ENCODE results near the gene SLC25A51.
"Not testable (repeated sequence)": the region's sequence is repeated elsewhere in the genome, so short reads cannot be mapped to it uniquely, and the experiment has no call there.

The SLC25A51 gene

DNA sequence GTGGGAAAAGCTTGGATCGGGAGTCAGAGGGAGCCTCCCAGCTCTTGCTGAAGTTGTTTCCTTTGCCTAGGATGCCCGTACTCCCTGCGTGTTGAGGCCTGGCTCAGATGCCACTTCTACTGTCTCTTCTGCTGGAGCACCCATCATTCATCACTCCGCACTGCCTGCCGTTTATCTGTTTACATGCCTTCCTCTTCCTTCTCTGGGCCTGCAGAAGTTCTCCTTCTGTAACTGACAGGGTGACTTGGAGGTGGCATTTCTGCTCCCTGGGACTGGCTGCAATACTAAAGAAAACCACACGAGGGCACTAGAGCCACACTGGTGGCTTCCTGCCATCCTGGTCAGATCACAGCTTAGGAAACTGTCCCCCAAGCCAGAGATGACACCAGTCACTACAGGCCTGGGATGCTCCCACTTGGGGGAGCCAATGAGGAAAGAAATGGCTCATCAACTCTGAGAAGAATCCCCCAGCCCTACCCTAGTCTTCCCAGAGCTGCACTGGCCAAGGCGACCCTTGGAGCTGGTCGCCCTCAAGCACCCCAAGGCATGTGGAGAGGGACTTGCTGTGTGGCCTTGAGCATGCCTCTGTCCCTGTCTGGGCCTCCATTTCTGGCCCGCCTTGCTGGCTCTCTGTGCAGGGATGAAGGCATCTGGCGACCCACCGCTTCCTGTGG is 9.7 kb upstream of the SLC25A51 start:
- H3K4me1 ChIP-seq (ENCODE audit: control insufficient read depth, insufficient read depth, low read length, poor library complexity, severe bottlenecking): no peaks in the 10 kb centered on the region
- H3K27me3 ChIP-seq (replicated peaks; ENCODE audit: control insufficient read depth, insufficient read depth, low read length, poor library complexity, severe bottlenecking): no peaks in the 10 kb centered on the region
- H3K36me3 ChIP-seq (ENCODE audit: control insufficient read depth, insufficient read depth, low read length): no peaks in the 10 kb centered on the region
- no peak overlapping the region for H3K4me3 ChIP-seq (ENCODE audit: insufficient read depth, low read depth, low read length, poor library complexity, severe bottlenecking)
- H3K9me3 ChIP-seq (ENCODE audit: control insufficient read depth, low read length): no peaks in the 10 kb centered on the region
- peak; percentile 49 to 62 (median 50) for DNase-seq
- H3K27ac ChIP-seq (ENCODE audit: insufficient read depth, low read length, poor library complexity, severe bottlenecking): no peak overlapping the region

- H3K27me3 ChIP-seq (replicated peaks; ENCODE audit: control insufficient read depth, insufficient read depth, low read length, poor library complexity, severe bottlenecking): no peaks in the 10 kb centered on the region
- no peak for DNase-seq
- H3K4me3 ChIP-seq (ENCODE audit: insufficient read depth, low read depth, low read length, poor library complexity, severe bottlenecking): no peak overlapping the region
- no peak overlapping the region for H3K27ac ChIP-seq (ENCODE audit: insufficient read depth, low read length, poor library complexity, severe bottlenecking)
- H3K36me3 ChIP-seq (ENCODE audit: control insufficient read depth, insufficient read depth, low read length): no peaks in the 10 kb centered on the region
- H3K9me3 ChIP-seq (ENCODE audit: control insufficient read depth, low read length): no peaks in the 10 kb centered on the region
- H3K4me1 ChIP-seq (ENCODE audit: control insufficient read depth, insufficient read depth, low read length, poor library complexity, severe bottlenecking): no peaks in the 10 kb centered on the region
Measured at GRCh38 chr9:37911271-37911681, 7.3 kb upstream of the SLC25A51 start.

DNA sequence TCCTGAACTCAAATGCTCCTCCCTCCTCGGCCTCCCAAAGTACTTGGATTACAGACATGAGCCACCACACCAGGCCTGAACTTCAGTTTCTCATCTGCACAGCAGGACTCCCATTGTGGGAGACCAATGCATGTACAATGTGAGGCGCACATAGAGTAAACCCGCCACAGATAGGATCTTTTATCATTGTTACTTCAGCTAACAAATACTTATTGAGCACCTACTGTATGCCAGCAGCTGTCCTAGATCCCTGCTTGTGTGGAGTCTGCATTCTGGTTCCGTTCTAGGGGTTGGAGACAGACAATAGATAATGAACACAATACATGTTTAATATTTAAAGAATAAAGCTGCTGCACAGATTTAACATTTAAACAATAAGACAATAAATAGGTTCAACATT is 6.3 kb upstream of the SLC25A51 start:
- no peaks in the 10 kb centered on the region for H3K4me1 ChIP-seq (ENCODE audit: control insufficient read depth, insufficient read depth, low read length, poor library complexity, severe bottlenecking)
- H3K27ac ChIP-seq (ENCODE audit: insufficient read depth, low read length, poor library complexity, severe bottlenecking): no peak overlapping the region
- no peaks in the 10 kb centered on the region for H3K36me3 ChIP-seq (ENCODE audit: control insufficient read depth, insufficient read depth, low read length)
- no peaks in the 10 kb centered on the region for H3K27me3 ChIP-seq (replicated peaks; ENCODE audit: control insufficient read depth, insufficient read depth, low read length, poor library complexity, severe bottlenecking)
- H3K9me3 ChIP-seq (ENCODE audit: control insufficient read depth, low read length): no peaks in the 10 kb centered on the region
- no peak for DNase-seq
- no peak overlapping the region for H3K4me3 ChIP-seq (ENCODE audit: insufficient read depth, low read depth, low read length, poor library complexity, severe bottlenecking)

DNA sequence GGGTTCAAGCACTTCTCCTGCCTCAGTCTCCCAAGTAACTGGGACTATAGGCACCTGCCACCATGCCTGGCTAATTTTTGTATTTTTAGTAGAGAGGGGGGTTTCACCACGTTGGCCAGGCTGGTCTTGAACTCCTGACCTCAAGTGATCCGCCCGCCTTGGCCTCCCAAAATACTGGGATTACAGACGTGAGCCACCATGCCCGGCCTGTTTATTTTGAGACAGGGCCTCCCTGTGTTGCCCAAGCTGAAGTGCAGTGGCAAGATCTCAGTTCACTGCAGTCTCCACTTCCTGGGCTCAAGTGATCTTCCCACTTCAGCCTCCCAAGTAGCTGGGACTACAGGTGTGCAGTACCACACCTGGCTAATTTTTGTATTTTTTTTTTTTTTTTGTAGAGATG is 5.9 kb upstream of the SLC25A51 start:
- not testable (repeated sequence) for H3K4me1 ChIP-seq (ENCODE audit: control insufficient read depth, insufficient read depth, low read length, poor library complexity, severe bottlenecking); H3K36me3 ChIP-seq (ENCODE audit: control insufficient read depth, insufficient read depth, low read length); DNase-seq; H3K4me3 ChIP-seq (ENCODE audit: insufficient read depth, low read depth, low read length, poor library complexity, severe bottlenecking); H3K9me3 ChIP-seq (ENCODE audit: control insufficient read depth, low read length); H3K27me3 ChIP-seq (replicated peaks; ENCODE audit: control insufficient read depth, insufficient read depth, low read length, poor library complexity, severe bottlenecking); H3K27ac ChIP-seq (ENCODE audit: insufficient read depth, low read length, poor library complexity, severe bottlenecking)

GRCh38 chr9:37909326-37909725 is 5.4 kb upstream of the SLC25A51 start:
- Histone ChIP-seq H3K36me3 (ENCODE audit: control insufficient read depth, insufficient read depth, low read length) (no peaks in the 10 kb centered on the region), H3K27ac (ENCODE audit: insufficient read depth, low read length, poor library complexity, severe bottlenecking) (no peak overlapping the region)
- no peak for DNase-seq

GRCh38 chr9:37908698-37909186 is 4.8 kb upstream of the SLC25A51 start:
- H3K4me1 ChIP-seq (ENCODE audit: control insufficient read depth, insufficient read depth, low read length, poor library complexity, severe bottlenecking): peaks cover 9% of the 10 kb centered on the region
- DNase-seq: no peak
- H3K4me3 ChIP-seq (ENCODE audit: insufficient read depth, low read depth, low read length, poor library complexity, severe bottlenecking): no peak overlapping the region
- no peaks in the 10 kb centered on the region for H3K9me3 ChIP-seq (ENCODE audit: control insufficient read depth, low read length)
- no peak overlapping the region for H3K27ac ChIP-seq (ENCODE audit: insufficient read depth, low read length, poor library complexity, severe bottlenecking)
- no peaks in the 10 kb centered on the region for H3K36me3 ChIP-seq (ENCODE audit: control insufficient read depth, insufficient read depth, low read length)
- H3K27me3 ChIP-seq (replicated peaks; ENCODE audit: control insufficient read depth, insufficient read depth, low read length, poor library complexity, severe bottlenecking): no peaks in the 10 kb centered on the region

More at GRCh38 chr9:37909326-37909725, 5.4 kb upstream of the SLC25A51 start:
- H3K27me3 ChIP-seq (replicated peaks; ENCODE audit: control insufficient read depth, insufficient read depth, low read length, poor library complexity, severe bottlenecking): no peaks in the 10 kb centered on the region
- no peaks in the 10 kb centered on the region for H3K9me3 ChIP-seq (ENCODE audit: control insufficient read depth, low read length)
- H3K4me1 ChIP-seq (ENCODE audit: control insufficient read depth, insufficient read depth, low read length, poor library complexity, severe bottlenecking): peaks cover 8% of the 10 kb centered on the region
- no peak overlapping the region for H3K4me3 ChIP-seq (ENCODE audit: insufficient read depth, low read depth, low read length, poor library complexity, severe bottlenecking)

DNA sequence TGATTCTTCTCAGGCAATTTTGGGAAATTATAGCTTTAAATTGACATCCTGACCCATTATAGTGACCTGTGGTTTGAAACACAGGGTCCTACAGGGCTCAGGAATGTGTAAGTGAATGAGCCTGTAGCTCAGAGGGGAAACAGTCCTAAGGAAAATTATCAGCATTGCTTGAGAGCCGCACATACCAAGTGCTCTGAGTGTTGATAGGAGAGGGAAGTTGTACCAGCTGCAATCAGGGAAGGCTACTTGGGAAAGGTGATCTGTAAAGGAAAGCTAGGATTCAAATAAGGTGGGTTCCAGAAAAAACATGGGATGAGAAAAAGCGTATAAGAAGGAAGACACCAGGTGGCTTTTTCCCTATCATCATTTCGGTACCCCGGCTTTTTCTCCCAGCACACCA is 4.4 kb upstream of the SLC25A51 start:
- Histone ChIP-seq H3K4me3 (ENCODE audit: insufficient read depth, low read depth, low read length, poor library complexity, severe bottlenecking) (no peak overlapping the region), H3K27ac (ENCODE audit: insufficient read depth, low read length, poor library complexity, severe bottlenecking) (no peak overlapping the region), H3K4me1 (ENCODE audit: control insufficient read depth, insufficient read depth, low read length, poor library complexity, severe bottlenecking) (peaks cover 9% of the 10 kb centered on the region), H3K27me3 (replicated peaks; ENCODE audit: control insufficient read depth, insufficient read depth, low read length, poor library complexity, severe bottlenecking) (no peaks in the 10 kb centered on the region), H3K9me3 (ENCODE audit: control insufficient read depth, low read length) (no peaks in the 10 kb centered on the region), H3K36me3 (ENCODE audit: control insufficient read depth, insufficient read depth, low read length) (no peaks in the 10 kb centered on the region)
- DNase-seq: no peak

GRCh38 chr9:37906312-37907239 is 2.6 kb upstream of the SLC25A51 start:
- no peak overlapping the region for H3K27ac ChIP-seq (ENCODE audit: insufficient read depth, low read length, poor library complexity, severe bottlenecking)
- DNase-seq: no peak
- no peaks in the 10 kb centered on the region for H3K9me3 ChIP-seq (ENCODE audit: control insufficient read depth, low read length)
- H3K27me3 ChIP-seq (replicated peaks; ENCODE audit: control insufficient read depth, insufficient read depth, low read length, poor library complexity, severe bottlenecking): no peaks in the 10 kb centered on the region
- H3K4me3 ChIP-seq (ENCODE audit: insufficient read depth, low read depth, low read length, poor library complexity, severe bottlenecking): no peak overlapping the region
- peaks cover 14% of the 10 kb centered on the region for H3K4me1 ChIP-seq (ENCODE audit: control insufficient read depth, insufficient read depth, low read length, poor library complexity, severe bottlenecking)
- no peaks in the 10 kb centered on the region for H3K36me3 ChIP-seq (ENCODE audit: control insufficient read depth, insufficient read depth, low read length)

GRCh38 chr9:37905776-37906175 is 1.8 kb upstream of the SLC25A51 start:
- peaks cover 14% of the 10 kb centered on the region for H3K4me1 ChIP-seq (ENCODE audit: control insufficient read depth, insufficient read depth, low read length, poor library complexity, severe bottlenecking)
- DNase-seq: no peak
- no peak overlapping the region for H3K27ac ChIP-seq (ENCODE audit: insufficient read depth, low read length, poor library complexity, severe bottlenecking)
- no peaks in the 10 kb centered on the region for H3K27me3 ChIP-seq (replicated peaks; ENCODE audit: control insufficient read depth, insufficient read depth, low read length, poor library complexity, severe bottlenecking)
- no peaks in the 10 kb centered on the region for H3K9me3 ChIP-seq (ENCODE audit: control insufficient read depth, low read length)
- no peak overlapping the region for H3K4me3 ChIP-seq (ENCODE audit: insufficient read depth, low read depth, low read length, poor library complexity, severe bottlenecking)
- peaks cover under 1% of the 10 kb centered on the region for H3K36me3 ChIP-seq (ENCODE audit: control insufficient read depth, insufficient read depth, low read length)

DNA sequence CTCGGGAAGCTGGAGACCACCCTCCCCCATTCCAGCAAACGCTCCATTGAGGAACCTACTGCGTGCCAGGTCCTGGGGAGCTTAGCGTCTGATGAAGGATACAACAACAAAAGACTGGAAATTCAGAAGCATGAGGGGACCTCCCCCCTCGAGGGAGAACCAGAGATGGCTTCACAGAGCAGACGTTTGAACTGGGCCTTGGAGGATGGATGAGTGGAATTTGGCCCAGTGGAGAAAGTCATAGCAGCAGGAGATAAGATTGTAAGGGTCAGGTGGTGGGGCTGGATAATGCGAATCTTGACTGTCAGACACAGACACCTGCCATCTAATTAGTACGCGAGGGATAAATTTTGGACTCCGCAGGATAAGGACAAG is 1.2 kb upstream of the SLC25A51 start:
- no peaks in the 10 kb centered on the region for H3K27me3 ChIP-seq (replicated peaks; ENCODE audit: control insufficient read depth, insufficient read depth, low read length, poor library complexity, severe bottlenecking)
- H3K36me3 ChIP-seq (ENCODE audit: control insufficient read depth, insufficient read depth, low read length): peaks cover 5% of the 10 kb centered on the region
- H3K4me3 ChIP-seq (ENCODE audit: insufficient read depth, low read depth, low read length, poor library complexity, severe bottlenecking): no peak overlapping the region
- H3K4me1 ChIP-seq (ENCODE audit: control insufficient read depth, insufficient read depth, low read length, poor library complexity, severe bottlenecking): peaks cover 14% of the 10 kb centered on the region
- no peaks in the 10 kb centered on the region for H3K9me3 ChIP-seq (ENCODE audit: control insufficient read depth, low read length)
- no peak overlapping the region for H3K27ac ChIP-seq (ENCODE audit: insufficient read depth, low read length, poor library complexity, severe bottlenecking)
- no peak for DNase-seq
